ENCODE data around the gene KRTAP3-1.

GRCh38 chr17:41004397-41004796 lies 4.5 kb downstream of the KRTAP3-1 start:
- no peak for TF ChIP-seq CTCF (conservative IDR thresholded peaks at IDR 0.05; ENCODE audit: low read length)
- no peak for TF ChIP-seq EZH2phosphoT487 (IDR thresholded peaks at IDR 0.05; ENCODE audit: borderline replicate concordance, low read depth, low read length)

Data from OCI-LY7 (cell line).